Erythroblast (primary cell): ENCODE data around the gene MICAL2.

Experiments
- GATA1 ChIP-seq: IDR thresholded peaks from 2 replicates; pipeline ENCODE4 v1.6.1; 2011; ENCODE audit warnings: low read depth, mild to moderate bottlenecking, control low read depth, low read length, moderate library complexity
- POLR2A ChIP-seq: IDR thresholded peaks from 2 replicates; pipeline ENCODE4 v1.6.1; 2011; ENCODE audit warnings: mild to moderate bottlenecking, low read length

GRCh38 chr11:12121517-12121916 is 11.1 kb downstream of the MICAL2 start:
- TF ChIP-seq POLR2A (no peak), GATA1 (no peak)
